Glomerular visceral epithelial cell (primary cell): Measurements from ENCODE around the gene ZCCHC24.

Experiments
- DNase-seq: peaks from one replicate; pipeline ENCODE4 v3.0.0-alpha.2; 2016; ENCODE audit errors: extremely low spot score

Gene ZCCHC24

DNA sequence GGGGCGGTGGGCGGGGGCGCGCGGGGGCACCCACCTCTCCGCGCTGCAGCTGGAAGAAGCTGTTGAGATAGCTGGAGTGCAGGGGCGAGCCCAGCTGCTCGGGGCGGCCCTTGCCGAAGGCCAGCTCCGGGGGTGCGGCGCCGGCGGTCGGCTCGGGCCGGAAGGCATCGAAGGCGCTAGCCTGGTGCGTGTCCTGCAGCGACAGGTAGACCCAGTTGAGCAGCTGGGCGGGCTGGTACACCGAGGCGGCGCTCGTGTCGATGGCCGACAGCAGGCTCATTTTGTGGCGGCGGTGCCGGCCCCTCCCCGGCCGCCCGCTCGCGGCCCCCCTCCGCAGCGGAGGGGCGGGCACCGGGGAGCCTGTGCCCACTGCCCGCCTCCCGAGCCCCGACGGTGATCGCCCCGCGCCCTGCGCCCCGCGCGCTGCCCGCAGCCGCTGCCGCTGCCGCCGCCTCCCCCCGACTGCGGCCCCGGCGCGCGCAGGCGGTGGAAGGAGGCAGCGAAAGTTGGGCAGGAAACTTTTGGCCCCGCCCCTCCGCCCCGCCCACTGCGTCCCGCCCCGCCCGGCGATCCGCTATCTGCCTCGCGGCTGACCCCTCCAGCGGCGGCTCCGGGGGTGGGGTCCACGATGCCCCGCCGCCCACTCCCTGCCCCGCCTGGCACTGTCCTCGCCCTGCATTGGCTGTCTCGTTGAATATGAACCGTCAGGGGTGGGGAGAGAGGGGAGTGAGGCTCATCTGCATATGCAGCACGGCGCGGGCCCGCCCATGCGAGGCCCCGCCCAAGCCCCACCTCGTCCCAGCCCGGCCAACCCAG, at the start of gene ZCCHC24:
ZCCHC24 (minus strand) TSS at position 464 of the 816 bp plus-strand sequence; CDS start at position 280, 184 bp downstream.
- DNase-seq: peak; percentile 99

DNA sequence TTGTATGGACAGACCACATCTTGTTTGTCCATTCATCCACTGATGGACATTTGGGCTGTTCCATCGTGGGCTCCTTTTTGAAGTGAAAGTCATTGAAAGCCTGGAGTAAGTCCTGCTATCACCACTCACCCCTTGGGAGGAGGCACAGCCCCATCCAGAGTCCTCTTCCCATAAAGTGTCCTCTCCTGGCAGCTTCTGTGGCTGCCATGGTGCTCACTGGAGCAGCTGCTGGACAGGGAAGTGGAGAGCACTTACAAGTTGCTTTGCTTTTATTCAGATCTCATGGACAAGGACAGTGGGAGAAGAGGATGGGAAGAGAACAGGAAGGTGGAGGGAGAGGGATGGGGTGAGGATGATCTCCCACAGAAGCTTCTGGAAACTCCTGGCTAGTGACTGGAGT, 48.4 kb upstream of the ZCCHC24 start:
- no peak for DNase-seq

DNA sequence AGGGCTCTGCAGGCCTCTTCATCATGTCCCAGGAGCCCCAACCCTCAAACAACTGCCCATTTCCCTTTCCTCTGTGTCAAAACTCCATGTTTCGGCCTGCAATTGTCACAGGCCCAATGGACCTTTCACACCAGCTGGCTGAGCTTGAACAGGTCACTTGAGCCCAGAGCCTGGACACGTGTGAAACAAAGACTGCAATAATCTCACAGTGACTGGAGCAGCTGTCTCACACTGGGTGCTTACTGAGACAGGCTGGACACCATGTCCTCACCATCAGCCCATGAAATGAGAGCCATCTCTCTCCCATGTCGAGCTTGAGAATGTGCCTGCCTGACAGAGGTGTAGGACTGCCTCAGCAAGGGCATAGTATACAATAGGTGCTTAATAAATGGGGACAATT, 47.4 kb upstream of the ZCCHC24 start:
- DNase-seq: no peak

DNA sequence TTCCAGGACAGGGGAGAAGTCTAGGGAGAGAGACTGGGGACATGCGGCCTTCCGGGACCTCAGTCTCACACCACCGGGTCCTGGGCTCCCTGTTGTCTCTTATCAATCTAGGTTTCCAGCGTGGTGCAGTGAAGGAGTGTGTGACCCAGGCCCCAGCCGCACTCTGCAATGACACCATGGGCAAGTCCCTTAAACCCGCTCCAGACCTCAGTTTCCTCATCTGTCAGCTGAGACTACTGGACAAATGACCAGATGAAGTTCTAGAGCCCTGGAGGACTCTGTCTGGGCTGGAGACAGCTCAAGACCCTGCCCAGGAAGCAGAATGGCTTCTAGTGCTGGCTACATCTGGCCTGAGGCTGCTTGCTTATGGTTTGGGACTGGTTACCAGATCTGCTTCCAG, 46.8 kb upstream of the ZCCHC24 start:
- DNase-seq: no peak

DNA sequence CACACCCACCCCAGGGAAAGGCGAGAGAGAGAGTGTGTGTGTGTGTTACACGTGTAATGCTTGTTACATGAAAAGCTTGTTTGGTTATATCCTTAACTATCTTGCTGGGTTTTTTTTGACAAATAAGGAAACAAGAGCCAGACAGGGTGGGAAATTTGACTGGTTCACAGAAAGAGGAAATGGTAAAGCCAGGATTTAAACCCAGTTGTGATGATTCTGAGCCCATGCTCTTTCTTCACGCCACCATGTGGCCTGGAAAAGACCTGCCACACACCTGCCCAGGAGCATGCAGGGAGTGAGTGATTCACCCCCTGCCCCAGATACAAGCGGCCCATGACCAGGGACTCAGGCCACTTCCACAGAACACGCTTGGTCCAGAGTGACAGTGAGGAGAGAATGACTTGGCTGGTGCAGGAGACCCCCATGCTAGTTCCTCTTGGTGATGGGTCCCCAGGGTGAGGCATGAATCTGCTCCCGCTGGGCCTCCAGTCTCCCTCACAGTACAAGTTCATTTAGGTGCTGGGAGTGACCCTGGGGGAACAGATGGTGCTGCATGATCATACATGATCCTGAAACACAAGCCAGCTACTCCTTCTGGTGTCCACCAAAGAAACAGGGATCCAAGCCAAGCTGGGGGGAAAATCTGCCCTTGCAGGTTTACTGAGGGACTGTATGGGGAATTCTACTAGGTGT, 45.9 kb upstream of the ZCCHC24 start:
- DNase-seq: peak; percentile 15

DNA sequence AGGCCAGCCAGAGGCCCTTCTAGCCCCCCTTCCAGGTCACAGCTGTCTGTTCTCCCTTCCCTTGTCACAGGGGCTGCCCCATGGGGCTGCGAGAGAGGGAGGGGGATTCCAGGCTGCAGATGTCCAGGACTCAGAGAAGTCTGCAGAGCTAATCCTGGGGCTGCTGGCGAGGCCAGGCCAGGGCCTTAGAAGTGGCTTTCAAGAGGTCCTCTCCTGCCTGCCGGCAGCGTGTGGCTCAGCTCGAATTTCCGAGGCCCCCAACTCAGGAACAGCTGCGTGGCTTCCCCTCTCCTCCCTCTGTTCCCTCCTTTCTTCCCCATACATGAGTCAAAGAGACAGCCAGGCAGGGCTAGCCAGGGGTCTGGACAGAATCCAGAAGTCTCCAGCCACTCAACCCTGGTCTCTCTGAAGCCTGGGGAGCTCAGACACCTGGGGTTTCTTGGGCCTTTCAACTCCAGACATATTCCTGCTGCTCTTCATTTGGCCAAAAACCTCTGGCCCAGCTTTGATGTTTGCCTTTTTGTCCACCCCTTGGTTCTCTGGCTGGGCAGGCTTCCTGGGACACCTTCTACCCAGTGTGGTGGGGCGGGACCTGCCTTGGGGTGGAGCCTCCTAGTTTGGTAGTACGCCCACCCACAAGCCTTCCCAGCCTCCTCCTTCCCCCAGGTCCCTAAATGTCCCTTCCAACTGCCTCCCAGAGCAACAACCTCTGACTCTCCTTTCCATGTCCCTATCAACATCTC, 45.1 kb upstream of the ZCCHC24 start:
- peak; percentile 38 for DNase-seq

DNA sequence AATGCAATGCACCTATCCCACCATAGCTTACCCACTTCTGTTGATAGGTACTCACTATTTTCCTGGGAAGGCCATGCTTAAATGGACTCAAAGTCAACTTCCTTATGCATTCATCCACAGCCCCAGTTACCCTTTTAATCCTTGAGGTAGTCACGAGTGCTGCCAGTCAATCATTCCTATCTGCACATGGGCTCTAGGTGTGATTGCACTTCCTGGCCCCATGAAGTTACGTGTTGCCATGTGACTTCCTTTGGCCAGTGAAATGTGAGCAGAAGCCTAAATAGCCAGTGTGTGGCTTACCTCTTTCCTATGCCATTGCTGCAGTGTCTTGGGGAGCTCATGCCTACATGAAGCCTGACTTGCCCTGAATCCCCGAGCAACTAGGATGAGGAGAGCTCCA, 43.4 kb upstream of the ZCCHC24 start:
- DNase-seq: peak; percentile 11

DNA sequence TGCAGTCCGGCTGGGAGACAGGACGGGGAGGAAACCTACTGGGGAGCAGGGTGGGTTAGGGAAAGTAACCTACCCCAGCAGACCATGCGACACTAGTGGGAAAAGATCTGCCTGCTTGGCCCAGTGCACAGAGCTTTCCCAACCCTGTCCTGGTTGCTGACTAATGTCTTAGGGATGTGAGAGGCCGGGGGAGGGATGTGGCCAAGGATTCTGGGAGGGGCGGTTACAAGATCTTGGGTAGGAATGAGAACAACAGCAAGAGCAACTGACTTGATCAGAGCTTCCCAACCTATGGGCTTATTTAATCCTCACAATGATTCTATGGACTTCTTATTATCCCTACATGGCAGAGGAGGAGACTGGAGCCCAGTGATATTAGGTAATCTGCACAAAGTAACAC, 42.9 kb upstream of the ZCCHC24 start:
- DNase-seq: peak; percentile 89

DNA sequence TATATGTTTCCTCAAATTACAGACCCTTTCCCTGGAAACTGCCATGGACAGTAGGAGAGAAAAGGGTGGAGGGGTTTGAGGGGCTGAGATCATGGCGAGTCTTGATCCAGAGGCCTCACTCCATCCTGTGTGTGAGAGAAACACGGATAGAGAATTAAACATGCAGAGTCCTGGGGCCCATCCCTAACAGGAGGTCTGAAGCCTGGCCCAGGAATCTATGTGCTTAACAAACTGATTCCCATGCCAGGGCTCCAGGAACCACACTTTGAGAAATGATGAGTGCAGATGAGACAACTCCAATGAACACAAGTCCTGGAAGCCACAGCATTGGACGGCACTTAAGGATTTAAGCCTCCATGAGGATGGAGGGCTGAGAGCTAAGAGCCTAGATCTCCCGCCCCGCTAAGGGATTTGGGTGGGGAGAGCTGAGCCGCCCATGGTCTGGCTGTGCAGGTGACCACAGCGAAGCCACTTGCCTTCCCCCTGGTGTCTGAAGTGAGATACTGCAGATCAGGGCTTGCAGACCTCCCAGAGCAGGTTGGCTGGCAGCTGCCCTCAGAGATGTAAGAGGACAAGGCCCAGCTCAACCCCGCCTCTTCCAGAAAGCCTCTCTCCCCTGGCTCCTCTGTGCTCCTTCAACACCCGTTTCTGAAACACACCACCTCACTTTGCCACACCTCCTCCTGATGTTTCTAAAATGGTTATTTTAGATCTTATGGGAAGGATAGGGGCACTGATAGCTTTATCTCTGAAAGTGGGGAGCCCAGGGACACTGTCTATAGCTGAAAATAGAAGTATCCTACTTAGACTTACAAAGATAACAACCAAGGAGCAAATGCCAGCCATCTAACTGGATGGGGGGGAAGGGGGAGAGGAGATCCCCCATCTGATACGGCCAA, 42.1 kb upstream of the ZCCHC24 start:
- DNase-seq: peak; percentile 71

DNA sequence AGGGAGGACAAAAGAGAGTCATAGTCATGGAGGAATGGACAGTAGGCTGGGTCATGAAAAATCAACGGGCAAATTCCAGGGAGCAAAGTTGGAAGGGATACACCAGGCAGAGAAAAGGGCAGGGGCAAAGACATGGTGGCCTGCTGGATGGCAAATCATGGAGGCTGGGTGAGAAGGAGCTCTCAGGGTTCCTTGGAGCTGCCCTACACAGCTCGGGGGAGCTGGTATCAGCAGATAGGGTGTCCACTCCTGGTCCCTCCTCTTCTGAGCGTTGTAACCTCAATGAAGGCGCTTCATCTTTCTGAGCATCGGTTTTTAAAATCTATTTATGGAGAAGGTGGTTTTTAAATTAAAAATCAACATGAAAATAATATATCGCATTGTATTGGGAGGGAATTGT, 39.1 kb upstream of the ZCCHC24 start:
- DNase-seq: no peak

DNA sequence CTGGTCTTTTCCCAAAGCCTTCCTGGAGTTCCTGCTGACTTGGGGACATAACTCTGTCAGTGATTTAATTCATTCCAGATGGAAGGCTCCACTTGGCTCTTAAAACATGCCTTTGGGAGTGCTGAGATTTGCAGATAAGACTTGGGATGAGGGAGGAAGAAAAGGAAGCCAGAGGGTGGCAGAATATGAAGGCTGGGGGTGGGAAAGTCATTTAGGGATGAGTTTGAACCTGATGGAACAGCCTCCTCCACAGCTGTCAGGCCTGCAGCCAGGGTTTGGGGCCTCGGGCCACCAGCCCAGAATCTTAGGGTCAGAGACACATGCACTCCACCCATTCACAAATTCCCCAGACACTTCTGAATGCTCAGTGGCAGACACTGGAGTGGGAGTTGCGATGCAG, 38.5 kb upstream of the ZCCHC24 start:
- DNase-seq: no peak

DNA sequence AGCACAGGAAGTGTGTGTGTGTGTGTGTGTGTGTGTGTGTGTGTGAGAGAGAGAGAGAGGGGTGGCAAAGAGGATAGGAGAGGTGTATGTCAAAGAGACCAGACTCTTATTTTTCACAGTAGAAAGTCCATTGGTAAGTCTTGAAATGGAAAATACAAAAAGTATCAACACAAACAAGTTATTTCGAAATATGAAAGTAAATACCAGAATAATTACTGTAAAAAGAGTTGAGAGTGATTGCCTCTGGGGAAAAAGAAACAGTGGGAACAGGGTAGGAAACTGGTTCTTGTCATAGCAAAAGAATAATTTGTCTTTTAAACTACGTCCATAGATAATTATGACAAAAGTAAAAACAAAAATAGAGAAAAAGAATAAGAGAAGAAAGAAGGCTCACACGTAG, 37.9 kb upstream of the ZCCHC24 start:
- DNase-seq: no peak

DNA sequence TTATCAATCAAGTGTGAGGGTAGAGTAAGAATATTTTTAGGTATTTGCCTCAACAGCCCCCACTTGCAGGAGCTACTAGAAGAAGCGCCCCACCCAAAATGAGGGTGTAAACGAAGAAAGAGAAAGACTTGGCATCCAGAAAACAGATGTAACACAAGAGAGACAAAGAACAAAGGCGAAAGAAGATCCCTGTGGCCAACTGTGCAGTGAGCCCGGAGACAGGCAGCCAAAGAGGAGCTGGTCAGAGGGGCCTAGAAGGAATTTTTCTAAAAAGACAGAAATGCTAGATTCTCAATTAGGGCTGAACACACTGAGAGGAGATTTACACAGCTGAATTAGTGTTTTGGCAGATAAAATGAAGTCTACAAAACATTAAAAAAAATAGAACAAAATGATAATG, 37.3 kb upstream of the ZCCHC24 start:
- DNase-seq: no peak

DNA sequence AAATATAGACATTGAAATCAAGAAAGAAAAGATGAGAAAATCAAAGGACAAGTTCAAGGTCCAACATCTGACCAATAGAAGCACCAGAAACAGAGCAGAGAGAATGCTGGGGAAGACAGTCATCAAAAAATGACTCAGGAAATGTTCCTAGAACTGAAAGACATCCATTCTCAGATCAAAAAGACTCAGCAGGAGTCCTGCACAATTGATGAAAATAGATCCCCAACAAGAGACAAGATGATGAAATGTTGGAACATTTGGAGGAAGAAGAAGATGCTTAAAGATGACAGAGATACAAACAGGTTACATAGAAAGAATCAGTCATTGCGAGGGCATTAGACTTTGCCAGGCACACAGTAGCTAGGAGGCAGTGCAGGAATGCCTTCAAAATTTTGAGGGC, 36.9 kb upstream of the ZCCHC24 start:
- no peak for DNase-seq

DNA sequence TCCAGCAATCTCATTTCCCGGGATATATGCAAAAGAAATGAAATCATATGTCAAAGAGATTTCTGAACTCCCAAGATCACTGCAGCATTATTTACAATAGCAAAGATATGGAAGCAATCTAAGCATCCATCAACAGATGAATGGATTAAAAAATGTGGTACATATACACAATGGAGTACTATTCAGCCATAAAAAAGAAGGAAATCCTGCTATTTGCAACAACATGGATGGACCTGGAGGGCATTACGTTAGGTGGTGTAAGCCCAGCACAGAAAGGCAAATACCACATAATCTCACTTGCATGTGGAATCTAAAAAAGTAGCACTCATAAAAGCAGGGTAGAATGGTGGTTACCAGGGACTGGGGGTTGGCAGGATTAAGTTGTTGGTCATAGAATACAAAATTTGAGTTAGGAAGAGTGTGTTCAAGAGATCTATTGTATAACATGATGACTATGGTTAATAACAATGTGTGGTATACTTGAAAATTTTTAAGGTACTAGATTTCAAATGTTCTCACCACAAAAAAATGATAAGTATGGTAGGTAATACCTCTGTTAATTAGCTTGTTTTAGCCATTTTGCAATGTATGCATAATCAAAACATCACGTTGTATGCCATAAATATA, 34.0 kb upstream of the ZCCHC24 start:
- DNase-seq: no peak

DNA sequence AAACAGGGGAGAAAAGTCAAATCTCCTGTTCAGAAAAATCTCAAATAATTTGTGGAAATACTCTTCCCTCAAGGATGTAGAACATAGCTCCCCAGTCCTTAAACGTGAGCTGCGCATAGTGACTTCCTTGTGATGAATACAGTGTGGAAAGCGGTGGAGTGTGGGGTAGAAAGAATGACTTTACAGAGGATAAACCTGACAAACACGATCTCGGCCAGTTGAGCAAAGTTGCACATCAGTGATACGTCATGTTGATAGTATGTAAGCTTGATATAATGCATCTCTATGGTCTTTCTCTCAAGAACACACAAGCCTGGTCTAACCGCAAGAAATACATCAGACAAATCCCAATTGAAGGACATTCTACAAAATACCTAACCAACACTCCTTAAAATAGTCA, 32.0 kb upstream of the ZCCHC24 start:
- no peak for DNase-seq

DNA sequence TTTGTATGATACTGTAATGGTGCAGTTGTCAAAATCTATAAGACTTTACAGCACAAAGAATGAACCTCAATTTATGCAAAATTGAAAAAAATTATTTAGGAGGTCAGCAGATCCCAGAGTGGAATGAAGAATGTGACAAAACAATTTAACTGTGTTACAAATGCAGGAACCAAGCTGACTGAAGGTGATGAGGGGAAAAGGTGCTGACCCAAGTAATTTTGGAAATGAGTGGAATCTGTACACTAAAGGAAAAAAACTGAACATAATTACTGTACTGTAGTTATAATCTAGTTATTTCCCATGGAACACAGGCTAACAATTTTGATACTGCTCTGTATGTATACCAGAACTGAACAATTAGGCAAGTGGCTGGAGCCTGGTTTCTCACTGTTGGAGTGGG, 31.2 kb upstream of the ZCCHC24 start:
- DNase-seq: no peak

DNA sequence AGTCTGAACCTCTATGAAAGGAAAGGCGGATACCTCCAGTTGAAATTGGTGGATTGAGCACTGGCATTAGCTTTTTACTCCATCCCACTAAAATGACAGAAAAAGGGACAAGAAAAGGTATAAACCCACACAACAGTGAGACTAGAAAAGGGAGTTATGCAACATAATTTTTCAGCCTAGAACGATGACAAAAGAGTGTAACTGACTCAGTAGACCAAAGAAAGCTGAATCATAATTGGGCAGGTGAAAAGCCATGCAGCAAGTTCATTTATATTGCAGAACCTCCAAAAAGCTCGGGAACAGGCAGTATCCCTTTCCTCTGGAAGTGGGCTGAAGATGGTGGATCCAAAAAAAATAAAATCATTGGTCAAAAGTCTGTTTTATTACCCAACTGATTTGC, 30.5 kb upstream of the ZCCHC24 start:
- no peak for DNase-seq

DNA sequence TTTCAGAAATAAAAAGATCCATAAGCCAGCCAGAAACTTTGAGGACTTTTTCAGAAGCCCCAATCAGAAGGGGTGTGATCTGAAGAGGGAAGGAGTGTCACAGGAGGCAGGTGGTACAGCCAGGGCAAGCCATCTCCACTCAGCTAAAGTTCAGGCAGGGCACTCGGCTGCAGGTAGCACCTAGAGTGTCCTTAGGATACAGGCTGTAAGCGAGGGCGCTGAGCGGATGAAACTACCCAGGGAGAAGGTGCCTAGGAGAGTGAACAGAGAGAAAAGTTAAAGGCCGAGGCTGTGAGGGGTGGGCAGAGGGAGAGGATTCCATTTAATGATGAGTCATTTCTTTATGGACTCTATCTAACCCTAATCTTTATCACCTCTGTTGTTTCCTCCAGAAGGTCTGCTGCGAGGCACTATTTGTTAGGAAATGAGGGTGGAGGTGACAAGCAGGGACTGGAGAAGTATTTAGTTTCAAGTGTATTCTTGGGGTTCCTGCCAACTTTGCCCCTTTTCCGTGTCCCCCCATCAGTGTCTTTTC, 29.8 kb upstream of the ZCCHC24 start:
- no peak for DNase-seq

DNA sequence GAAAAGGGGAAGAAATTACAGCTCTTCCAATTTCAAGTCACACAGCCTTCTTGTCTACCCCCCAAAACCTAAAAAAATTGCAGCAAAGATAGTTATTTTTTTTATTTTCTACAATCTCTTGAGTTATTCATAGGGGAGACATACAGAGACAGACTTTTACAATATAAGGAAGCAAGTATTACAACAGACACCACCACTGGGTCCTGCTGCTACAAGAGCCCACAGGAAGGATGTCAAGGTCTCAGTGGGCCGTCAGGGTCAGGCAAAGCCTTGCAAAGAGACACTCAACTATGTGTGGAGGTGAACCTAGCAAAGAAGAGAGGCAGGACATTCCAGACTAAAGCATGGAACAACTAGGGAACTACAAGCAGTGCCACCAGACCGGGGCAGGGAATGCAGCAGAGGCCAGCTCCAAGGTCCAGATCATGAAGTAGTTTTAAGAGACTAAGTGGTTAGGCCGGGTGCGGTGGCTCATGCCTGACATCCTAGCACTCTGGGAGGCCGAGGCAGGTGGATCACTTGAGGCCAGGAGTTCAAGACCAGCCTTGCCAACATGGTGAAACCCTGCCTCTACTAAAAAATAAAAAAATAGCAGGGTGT, 28.2 kb upstream of the ZCCHC24 start:
- no peak for DNase-seq

DNA sequence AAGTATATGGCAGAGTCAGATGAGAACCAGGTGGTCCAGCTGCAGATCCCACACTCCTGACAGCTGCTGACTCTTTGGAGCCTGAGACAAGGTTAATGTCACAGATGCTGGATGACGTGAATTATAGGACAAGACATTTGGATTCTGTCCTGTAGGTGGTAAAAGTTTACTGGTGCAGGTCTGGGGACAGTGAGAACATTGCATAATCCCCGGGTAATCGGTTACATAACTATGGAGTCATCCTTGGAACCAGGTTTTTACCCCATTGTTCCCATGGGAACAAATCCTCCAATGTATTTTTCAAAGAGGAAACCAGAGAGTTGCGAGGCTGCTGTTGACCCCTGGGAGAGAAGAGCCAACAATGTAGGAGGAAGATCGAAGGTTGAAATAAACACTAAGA, 27.5 kb upstream of the ZCCHC24 start:
- no peak for DNase-seq
